Stimulated activated CD8-positive, alpha-beta memory T cell treated with anti-CD3 and anti-CD28 coated beads, Interleukin-4, amount 100 ng/mL, for 4 hours (primary cell): ENCODE measurements around the gene KLHL17.
"Not testable (repeated sequence)": the region's sequence is repeated elsewhere in the genome, so short reads cannot be mapped to it uniquely, and the experiment has no call there.

Source experiments
- DNase-seq, 2 donors: peaks; one replicate each; pipeline ENCODE4 v3.0.0-alpha.2; 2020; ENCODE audit warnings: low read depth in 2 of 2, low spot score in 1 of 2

Gene KLHL17

DNA sequence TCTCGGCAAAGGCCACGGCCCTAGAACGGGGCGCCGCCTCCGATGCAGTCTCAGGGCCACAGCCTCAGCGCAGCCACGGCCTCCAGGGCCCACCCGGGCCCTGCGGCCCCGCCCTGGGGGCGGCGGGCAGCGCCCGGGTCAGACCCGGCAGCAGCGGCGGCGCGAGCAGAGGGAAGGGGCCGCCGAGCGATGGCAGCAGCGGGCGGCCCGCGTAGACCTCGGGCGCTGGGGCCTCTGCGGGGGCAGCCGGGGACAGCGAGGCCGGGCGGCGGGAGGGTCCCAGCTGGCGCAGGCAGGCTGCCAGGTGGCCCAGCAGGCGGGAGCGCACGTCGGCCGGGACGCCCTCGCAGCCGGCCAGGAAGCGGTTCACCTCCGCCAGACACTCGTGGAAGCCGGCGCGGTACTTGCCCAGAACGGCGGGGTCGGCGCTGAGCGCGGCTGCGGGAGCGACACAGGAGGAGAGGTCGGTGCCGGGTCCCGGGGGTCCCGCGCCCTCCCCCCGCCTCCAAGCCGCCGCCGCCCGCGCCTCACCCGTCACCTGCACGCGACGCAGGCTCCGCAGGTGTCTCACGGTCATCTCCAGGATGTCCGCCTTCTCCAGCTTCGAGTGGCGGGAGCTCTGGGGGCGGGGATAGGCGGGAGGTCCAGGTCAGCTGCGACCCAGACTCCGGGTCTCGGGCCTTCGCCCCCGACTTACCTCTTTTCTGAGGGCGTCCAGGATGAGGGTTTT lies 38.8 kb downstream of the KLHL17 start:
- no peak for DNase-seq

GRCh38 chr1:999725-1000356 lies 39.5 kb downstream of the KLHL17 start, which contains the start of gene HES4:
Gene HES4, minus strand, starts transcription at chr1:1000097. Its CDS starts 124 bp downstream, at chr1:999973.
- peak in 1 of 2 donors; percentile 39 for DNase-seq

- peak; percentile 47 to 55 for DNase-seq
These were observed 40.1 kb downstream of the KLHL17 start for GRCh38 chr1:1000357-1001056.

DNA sequence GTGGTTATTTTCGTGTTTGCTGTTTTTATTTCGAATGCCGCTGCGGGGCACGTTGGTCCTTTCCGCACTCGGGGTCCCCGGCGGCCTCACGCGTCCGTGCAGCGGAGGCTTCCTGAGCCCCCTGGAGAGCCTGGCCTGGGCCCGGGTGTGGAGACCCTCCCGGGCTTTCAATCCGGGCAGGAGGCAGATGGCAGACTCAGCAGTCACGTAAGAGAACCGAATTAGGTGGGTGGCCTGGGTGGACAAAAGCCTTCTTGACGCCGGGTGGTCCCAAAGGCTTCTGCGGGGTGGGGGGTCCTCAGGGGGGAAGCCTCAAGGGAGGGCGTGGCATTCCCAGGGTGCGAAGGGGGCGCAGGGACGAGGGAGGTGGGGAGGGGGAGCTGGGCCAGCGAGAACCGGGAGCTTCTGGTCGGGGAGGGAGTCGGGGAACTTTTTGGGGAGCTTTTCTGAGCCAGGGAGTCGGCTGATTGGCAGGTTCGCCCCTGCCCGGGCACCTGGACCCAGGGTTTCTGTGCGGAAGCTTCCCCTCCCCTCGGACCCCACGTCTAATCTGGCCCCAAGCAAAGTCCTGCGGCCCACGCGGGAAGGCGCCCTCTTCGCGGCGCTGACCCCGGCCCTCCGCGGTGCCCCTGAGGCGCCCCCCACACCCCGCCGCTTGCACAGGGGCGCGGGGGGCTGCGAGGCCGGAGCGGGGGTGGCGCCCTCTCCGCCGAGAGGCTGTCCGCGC lies 40.8 kb downstream of the KLHL17 start:
- no peak for DNase-seq

- DNase-seq = no peak
These were observed 43.4 kb downstream of the KLHL17 start for GRCh38 chr1:1003618-1004419.

- no peak for DNase-seq
These were observed 44.0 kb downstream of the KLHL17 start for GRCh38 chr1:1004420-1004779.

DNA sequence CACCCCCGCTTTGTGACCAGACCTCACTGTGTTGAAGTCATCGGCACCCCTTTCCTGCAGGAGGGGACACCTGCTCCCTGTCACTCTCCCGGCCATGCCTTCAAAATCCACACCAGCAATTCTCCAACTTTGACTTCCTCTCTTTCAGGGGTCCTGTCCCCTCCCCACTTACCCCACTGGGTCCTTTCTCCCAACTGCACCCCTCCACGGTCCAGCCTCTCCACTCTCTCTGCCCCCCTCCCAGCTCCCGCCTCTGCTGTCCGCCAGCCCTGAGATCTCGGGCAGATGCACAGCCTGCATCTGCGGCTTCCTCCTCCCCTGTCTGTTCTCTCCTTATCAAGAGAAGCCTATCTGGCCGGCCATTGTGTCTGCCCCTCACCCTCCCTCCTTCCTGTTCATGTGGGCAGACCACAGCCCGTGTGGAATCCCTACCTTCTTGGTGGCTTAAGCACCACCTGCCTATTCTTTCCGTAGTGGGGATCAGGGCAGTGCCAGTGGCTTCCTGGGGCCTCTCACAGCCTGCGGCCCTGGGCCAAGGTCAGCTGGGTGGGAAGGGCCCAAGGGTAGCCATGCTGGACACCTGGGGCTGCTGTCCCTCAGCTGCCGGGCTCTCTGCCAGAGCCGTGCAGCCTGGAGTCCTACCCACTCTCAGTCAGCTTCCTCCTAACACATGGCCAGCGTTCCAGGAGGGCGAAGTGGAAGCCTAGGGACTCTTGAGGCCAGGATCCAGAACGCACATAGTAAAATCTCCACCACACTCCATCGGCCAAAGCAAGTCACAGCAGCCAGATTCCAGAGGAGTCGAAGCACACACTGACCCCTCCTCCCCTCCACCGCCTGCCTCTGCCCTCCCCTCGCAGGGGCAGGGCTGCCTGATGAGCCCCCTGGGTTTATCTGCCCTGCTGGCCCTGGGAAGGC lies 44.7 kb downstream of the KLHL17 start:
- DNase-seq = no peak

DNA sequence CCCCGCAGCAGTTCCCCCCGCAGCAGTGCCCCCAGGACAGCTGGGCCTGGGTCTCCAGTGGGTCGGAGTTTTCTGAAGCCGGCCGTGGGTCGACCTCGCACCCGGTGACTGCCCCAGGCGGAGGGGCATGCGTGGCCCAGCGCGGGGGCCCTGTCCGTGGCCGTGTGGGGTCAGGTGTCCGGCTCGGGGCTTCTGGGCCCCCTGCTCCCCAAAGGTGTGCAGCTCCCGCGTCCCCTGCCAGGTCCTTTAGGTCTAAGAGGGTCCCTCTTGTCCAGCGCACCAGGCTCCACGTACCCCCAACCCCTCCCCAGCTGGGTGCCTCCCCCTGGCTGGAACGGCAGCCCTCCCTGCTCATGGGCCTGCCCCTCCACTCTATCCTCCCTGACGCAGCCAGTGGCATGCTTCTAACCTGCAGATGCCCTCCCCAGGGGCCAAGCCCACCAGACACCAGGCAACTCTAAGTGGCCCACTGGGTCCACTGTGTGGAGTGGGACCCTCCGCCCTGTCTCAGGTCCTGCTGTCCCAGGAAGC lies 45.5 kb downstream of the KLHL17 start:
- no peak for DNase-seq

DNA sequence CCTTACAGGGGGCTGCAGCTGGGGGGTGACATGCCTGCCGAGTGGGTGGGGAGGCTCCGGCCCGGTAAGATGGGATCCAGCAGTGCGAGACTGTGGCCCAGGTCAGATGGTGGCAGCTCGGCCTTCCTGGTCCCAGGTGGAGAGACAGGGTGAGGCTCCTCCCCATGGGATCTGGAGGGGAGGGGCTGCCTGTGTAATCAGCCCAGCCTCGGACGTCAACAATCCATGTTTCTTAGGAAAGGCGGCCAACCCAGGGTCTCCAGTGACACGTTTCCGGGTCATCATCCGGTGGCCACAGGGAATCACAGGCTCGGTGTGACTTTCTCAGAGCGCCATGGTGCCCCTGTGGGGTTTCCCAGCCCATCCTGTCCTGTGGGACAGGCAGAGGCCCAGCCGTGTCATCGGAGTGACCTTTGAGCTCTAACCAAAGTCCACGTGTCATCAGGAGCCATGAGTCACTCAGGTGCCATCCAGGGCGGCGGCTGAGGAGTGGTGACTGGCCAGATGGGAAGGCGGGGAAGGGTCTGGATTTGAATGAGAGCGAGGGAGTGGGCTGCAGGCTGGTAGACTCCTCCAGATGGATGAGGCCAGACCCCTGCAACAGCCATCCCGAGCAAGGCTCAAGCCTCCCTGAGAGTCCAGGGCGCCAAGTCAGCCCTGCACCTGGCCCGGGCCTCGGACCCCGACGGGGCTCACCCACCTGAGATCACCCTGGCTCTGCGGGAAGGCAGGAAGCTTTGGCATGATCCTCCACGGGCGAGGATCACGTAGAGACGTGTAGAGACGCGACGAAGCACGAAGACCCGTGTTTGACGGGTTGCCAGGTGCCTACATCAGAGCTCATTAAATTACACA lies 46.1 kb downstream of the KLHL17 start:
- DNase-seq = no peak

DNA sequence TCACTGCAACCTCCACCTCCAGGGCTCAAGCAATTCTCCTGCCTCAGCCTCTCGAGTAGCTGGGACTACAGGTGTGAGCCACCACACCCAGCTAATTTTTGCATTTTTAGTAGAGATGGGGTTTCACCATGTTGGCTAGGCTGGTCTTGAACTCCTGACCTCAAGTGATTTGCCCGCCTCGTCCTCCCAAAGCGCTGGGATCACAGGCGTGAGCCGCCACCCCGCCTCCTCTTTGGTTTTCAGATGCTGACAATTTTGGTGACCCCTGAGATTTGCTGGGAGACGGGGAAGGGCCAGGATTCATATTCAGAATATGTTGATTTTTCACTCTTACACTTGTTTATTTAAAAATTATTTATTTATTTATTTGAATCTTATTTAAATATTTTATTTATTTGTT lies 49.7 kb downstream of the KLHL17 start:
- not testable (repeated sequence) for DNase-seq

- no peak for DNase-seq
These were observed 51.1 kb downstream of the KLHL17 start for GRCh38 chr1:1011396-1011949.

- DNase-seq = not testable (repeated sequence)
These were observed 52.3 kb downstream of the KLHL17 start for GRCh38 chr1:1012736-1013104.

DNA sequence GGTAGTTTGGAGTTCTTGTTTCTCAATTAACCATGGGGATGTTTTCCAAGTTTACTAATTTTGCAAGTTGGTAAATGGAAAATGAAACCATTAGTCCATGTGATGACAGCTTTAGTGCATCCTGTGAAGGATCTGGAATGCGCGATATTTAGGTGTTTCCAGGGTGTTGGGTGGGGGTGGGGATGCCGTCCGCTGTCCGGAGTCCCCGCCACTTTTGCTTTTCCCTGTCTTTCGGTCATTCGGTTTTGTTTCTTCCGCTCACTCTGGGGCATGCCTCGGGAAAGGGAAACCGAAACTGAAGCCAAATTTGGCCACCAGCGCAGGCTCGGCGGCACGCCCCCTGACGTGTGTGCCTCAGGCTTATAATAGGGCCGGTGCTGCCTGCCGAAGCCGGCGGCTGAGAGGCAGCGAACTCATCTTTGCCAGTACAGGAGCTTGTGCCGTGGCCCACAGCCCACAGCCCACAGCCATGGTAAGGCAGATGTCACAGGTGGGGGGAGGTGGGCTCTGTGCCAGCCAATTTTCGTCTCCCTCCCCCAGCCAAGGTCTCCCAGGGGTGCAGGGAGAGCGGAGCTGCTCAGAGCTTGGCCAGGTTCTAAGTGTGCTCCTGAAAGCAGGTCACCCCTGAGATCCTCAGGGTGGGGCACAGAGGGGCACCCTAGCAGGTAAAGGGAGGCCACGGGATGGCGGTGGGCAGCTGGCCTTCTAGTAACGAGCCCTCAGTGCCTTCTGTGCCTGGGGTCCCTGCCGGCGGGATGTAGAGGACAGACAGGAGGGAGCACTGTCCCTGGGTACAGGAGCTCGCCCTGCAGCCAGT lies 52.9 kb downstream of the KLHL17 start, which contains the start of gene ISG15:
Gene ISG15, plus strand, starts transcription at position 393 of the 817 bp plus-strand sequence. Its CDS starts 77 bp downstream, at position 470.
- peak; percentile 76 to 78 for DNase-seq

DNA sequence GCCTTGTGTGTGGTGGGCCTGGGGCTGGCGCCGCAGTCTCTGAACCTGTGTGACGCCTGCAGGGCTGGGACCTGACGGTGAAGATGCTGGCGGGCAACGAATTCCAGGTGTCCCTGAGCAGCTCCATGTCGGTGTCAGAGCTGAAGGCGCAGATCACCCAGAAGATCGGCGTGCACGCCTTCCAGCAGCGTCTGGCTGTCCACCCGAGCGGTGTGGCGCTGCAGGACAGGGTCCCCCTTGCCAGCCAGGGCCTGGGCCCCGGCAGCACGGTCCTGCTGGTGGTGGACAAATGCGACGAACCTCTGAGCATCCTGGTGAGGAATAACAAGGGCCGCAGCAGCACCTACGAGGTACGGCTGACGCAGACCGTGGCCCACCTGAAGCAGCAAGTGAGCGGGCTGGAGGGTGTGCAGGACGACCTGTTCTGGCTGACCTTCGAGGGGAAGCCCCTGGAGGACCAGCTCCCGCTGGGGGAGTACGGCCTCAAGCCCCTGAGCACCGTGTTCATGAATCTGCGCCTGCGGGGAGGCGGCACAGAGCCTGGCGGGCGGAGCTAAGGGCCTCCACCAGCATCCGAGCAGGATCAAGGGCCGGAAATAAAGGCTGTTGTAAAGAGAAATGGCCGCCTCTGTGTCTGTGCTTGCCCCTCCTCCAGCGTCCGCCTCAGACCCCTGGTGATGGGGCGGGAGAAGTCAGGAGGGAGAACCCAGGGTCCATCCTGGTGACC lies 53.7 kb downstream of the KLHL17 start:
- no peak for DNase-seq

GRCh38 chr1:1014799-1015681 lies 54.7 kb downstream of the KLHL17 start:
- no peak for DNase-seq
